GM12864 (cell line): Measurements from ENCODE around the gene PLEKHA6.

ENCODE experiments used
- DNase-seq: peaks from one replicate; pipeline ENCODE4 v3.0.0-alpha.2; 2011; ENCODE audit warnings: low read depth
- H3K4me3 ChIP-seq: 2 replicates; pipeline ENCODE4 v1.5.1; 2011; ENCODE audit warnings: mild to moderate bottlenecking, low read depth, low read length, control low read depth
- TF ChIP-seq, protein P1 (sequence below): IDR thresholded peaks from 2 replicates; pipeline ENCODE4 v1.5.1; 2011; ENCODE audit warnings: low read depth, mild to moderate bottlenecking, moderate library complexity, low read length, control low read depth, inconsistent platforms; ENCODE audit errors: missing control alignments

The PLEKHA6 gene

GRCh38 chr1:204260601-204261197 is 99.0 kb downstream of the PLEKHA6 start:
- DNase-seq, result no peak
- TF ChIP-seq, protein P1, sequence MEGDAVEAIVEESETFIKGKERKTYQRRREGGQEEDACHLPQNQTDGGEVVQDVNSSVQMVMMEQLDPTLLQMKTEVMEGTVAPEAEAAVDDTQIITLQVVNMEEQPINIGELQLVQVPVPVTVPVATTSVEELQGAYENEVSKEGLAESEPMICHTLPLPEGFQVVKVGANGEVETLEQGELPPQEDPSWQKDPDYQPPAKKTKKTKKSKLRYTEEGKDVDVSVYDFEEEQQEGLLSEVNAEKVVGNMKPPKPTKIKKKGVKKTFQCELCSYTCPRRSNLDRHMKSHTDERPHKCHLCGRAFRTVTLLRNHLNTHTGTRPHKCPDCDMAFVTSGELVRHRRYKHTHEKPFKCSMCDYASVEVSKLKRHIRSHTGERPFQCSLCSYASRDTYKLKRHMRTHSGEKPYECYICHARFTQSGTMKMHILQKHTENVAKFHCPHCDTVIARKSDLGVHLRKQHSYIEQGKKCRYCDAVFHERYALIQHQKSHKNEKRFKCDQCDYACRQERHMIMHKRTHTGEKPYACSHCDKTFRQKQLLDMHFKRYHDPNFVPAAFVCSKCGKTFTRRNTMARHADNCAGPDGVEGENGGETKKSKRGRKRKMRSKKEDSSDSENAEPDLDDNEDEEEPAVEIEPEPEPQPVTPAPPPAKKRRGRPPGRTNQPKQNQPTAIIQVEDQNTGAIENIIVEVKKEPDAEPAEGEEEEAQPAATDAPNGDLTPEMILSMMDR, result no peak
- no peak overlapping the region for H3K4me3 ChIP-seq

DNA sequence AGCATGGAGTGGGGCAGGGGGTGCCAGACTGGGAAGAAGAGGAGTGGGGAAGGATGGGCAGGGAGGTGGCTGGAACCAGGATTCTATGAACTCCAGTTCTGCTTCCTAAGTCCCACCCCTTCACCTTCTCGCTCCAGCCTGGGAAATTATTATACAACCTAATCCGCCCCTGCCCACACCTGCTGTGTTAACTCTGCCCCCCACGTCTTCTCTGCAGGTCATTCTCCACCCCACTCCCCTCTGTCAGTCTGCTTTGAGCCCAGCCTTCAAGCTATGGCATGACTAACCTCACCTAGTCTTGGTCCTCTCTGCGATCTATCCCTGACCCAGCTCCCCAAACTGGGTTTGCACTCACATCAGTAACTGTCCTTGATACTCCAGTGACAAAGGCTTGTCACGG is 99.9 kb downstream of the PLEKHA6 start:
- TF ChIP-seq, protein P1, result no peak
- DNase-seq, result no peak
- H3K4me3 ChIP-seq, result no peak overlapping the region

GRCh38 chr1:204259196-204259595 is 100.5 kb downstream of the PLEKHA6 start:
- TF ChIP-seq, protein P1, result no peak
- no peak overlapping the region for H3K4me3 ChIP-seq
- DNase-seq, result no peak

GRCh38 chr1:204258213-204259115 is 101.3 kb downstream of the PLEKHA6 start:
- DNase-seq, result no peak
- TF ChIP-seq, protein P1, result peak; percentile 72
- H3K4me3 ChIP-seq, result no peak overlapping the region

- DNase-seq, result no peak
- H3K4me3 ChIP-seq, result no peak overlapping the region
- TF ChIP-seq, protein P1, result no peak
Observed at GRCh38 chr1:204257446-204257845, 102.3 kb downstream of the PLEKHA6 start.

GRCh38 chr1:204256531-204256930 is 103.2 kb downstream of the PLEKHA6 start:
- no peak overlapping the region for H3K4me3 ChIP-seq
- no peak for DNase-seq
- TF ChIP-seq, protein P1, result no peak
